Measurements from ENCODE around the gene FBL. TPM values are rescaled to one million over a fixed set of nuclear protein-coding genes. Genes with fewer than 3 reads are reported as not detected.
A peak's percentile ranks its signal among the peaks of the same experiment; 100 is the strongest.

FBL gene
- total and polyA plus RNA-seq, 2 of the 8 experiments (the other 6 are each of a cell fraction or from before 2014, with no cell fraction given): 790 to 1,361 TPM

- DNase-seq (ENCODE audit: low read depth in 1 of 2, low spot score in 2 of 2) (no peak), FAIRE-seq (no peak)
- Histone ChIP-seq H3K4me3 (ENCODE audit: extremely low read depth in 1 of 4, insufficient read depth in 2 of 4, low read depth in 3 of 4, low read length in 4 of 4) (no peak overlapping the region), H4K20me1 (replicated peaks in 1 of 2; ENCODE audit: control insufficient read depth in 1 of 2, insufficient read depth in 2 of 2, low read length in 2 of 2) (peaks cover 0 to 3% of the 10 kb centered on the region in 2 experiments), H3K27ac (ENCODE audit: low read depth, low read length) (no peak overlapping the region), H2BK12ac (ENCODE audit: low read depth, low read length) (0 out of 2 replicates have a peak overlapping the region, but pooled peaks have one; percentile 17), H3K36me3 (ENCODE audit: control insufficient read depth in 2 of 4, insufficient read depth in 4 of 4, low read length in 3 of 4) (no peaks in the 10 kb centered on the region; a peak in 1 of 8 replicates), H4K5ac (ENCODE audit: insufficient read length, low read depth, low read length) (no peak overlapping the region), H3K23me2 (ENCODE audit: low read depth, low read length) (no peaks in the 10 kb centered on the region), H2AFZ (ENCODE audit: low read length) (no peak overlapping the region), H2BK20ac (ENCODE audit: low read length) (no peak overlapping the region), H3K4me1 (replicated peaks in 1 of 4; ENCODE audit: control insufficient read depth in 3 of 4, insufficient read depth in 4 of 4, low read length in 3 of 4) (no peaks in the 10 kb centered on the region), H4K91ac (replicated peaks; ENCODE audit: insufficient read length, low read length) (no peak overlapping the region), H3K79me2 (ENCODE audit: control insufficient read depth in 1 of 2, insufficient read depth in 2 of 2, low read length in 2 of 2) (no peaks in the 10 kb centered on the region), H3K18ac (ENCODE audit: extremely low read depth, low read length) (no peak overlapping the region), H3K79me1 (ENCODE audit: low read depth, low read length) (no peaks in the 10 kb centered on the region; the same call in 1 of the 2 replicates), H3K9me3 (ENCODE audit: insufficient read depth in 2 of 2, low read depth in 1 of 2, low read length in 1 of 2) (0 out of 4 replicates have a peak, but pooled peaks cover 0 to 3% of the 10 kb centered on the region in 2 experiments), H2AK5ac (ENCODE audit: low read depth, low read length) (no peak overlapping the region), H2BK120ac (replicated peaks; ENCODE audit: low read depth, low read length) (no peak overlapping the region), H3K4me2 (ENCODE audit: insufficient read depth in 1 of 2, low read depth in 2 of 2, low read length in 2 of 2) (no peak overlapping the region), H3K14ac (ENCODE audit: insufficient read length) (no peak overlapping the region), H3K23ac (ENCODE audit: insufficient read length) (no peak overlapping the region), H3K4ac (replicated peaks; ENCODE audit: insufficient read length, low read depth, low read length) (no peak overlapping the region), H4K8ac (ENCODE audit: extremely low read depth, insufficient read depth, low read length) (no peak overlapping the region), H2BK5ac (ENCODE audit: low read depth, low read length) (no peak overlapping the region), H3K56ac (replicated peaks; ENCODE audit: insufficient read length, low read depth, low read length) (no peak overlapping the region), H3K27me3 (replicated peaks in 1 of 4; ENCODE audit: control insufficient read depth in 3 of 4, extremely low read depth in 1 of 4, insufficient read depth in 3 of 4, low read length in 3 of 4) (no peaks in the 10 kb centered on the region), H2BK15ac (ENCODE audit: low read length) (no peak overlapping the region), H3K9ac (replicated peaks in 1 of 4; ENCODE audit: extremely low read depth in 1 of 4, low read depth in 3 of 4, low read length in 3 of 4) (no peak overlapping the region)
- ChIA-PET CTCF (ENCODE audit: partially characterized antibody) (interaction anchor here (0.7 to 2.0 kb wide), 5 partner anchors 26 to 259 kb away, joined by 3 to 4 read pairs (median 3); no protein-coding TSS in a partner anchor), POLR2A (ENCODE audit: partially characterized antibody) (no interaction called here)
- WGBS, 2 experiments (ENCODE audit: extremely low coverage in 1 of 2, insufficient coverage in 1 of 2, insufficient read length in 1 of 2, insufficient replicate concordance in 2 of 2, low coverage in 1 of 2, low lambda C conversion rate in 2 of 2, missing lambda C conversion rate in 1 of 2): 80% methylated on average over 9 of the region's 9 CpGs; no CpG with 5 or more reads in 1 of the 2 experiments
- TF ChIP-seq PHF8 (conservative IDR thresholded peaks at IDR 0.05; ENCODE audit: low read depth, low read length) (no peak), JUND (IDR thresholded peaks at IDR 0.05; ENCODE audit: low read length) (no peak), CBX8 (IDR thresholded peaks at IDR 0.05; ENCODE audit: borderline replicate concordance, low read depth, low read length) (no peak), EGR1 (IDR thresholded peaks at IDR 0.05; ENCODE audit: borderline replicate concordance, low read depth, low read length) (no peak), RXRA (IDR thresholded peaks at IDR 0.05; ENCODE audit: insufficient read depth, low read depth, low read length) (no peak), ATF2 (IDR thresholded peaks at IDR 0.05; ENCODE audit: low read length) (no peak), SP4 (IDR thresholded peaks at IDR 0.05; ENCODE audit: low read length) (no peak)
Measured at GRCh38 chr19:39813264-39813993, 32.8 kb downstream of the FBL start.
